K562 (cell line): ENCODE data around the gene BAG5. TPM values are rescaled to one million over a fixed set of nuclear protein-coding genes. Genes with fewer than 3 reads are reported as not detected.
A peak's percentile ranks its signal among the peaks of the same experiment; 100 is the strongest.

Experiments used
- L3MBTL2 ChIP-seq: fragments of 450-650 bp; IDR thresholded peaks from 2 replicates; pipeline ENCODE4 v1.6.1; 2016; ENCODE audit warnings: mild to moderate bottlenecking, moderate library complexity
- RCOR1 ChIP-seq, 2 experiments: IDR thresholded peaks; 2 replicates each; pipeline ENCODE4 v1.6.1; 2012; ENCODE audit warnings: low read depth in 2 of 2, low read length in 2 of 2, borderline replicate concordance in 1 of 2, improper control_type of control experiment in 1 of 2
- TAL1 ChIP-seq: fragments of 450-650 bp; IDR thresholded peaks from 2 replicates; pipeline ENCODE4 v1.6.1; 2016; ENCODE audit warnings: mild to moderate bottlenecking
- TOE1 ChIP-seq, 2 experiments: fragments of 450-650 bp in 1 of 2; sonication (generic) in 1 of 2; formaldehyde crosslinking in 1 of 2; IDR thresholded peaks; 2 replicates each; pipeline versions ENCODE4 v1.7.1 to v1.8.0; 2016 to 2022; ENCODE audit warnings: borderline replicate concordance in 2 of 2, mild to moderate bottlenecking in 2 of 2, antibody characterized with exemption in 1 of 2, inconsistent platforms in 1 of 2, low read depth in 1 of 2, missing genetic modification reagents in 1 of 2, moderate library complexity in 1 of 2
- polyA plus RNA-seq, 8 experiments: library from polyadenylated mRNA; depleted of rRNA in 4 of 8; stranded (reverse) in 5 of 8; unstranded in 3 of 8; fragments of >200 nt; fragmentation: Nextera tagmentation in 2 of 8; fragmentation: Illumina TruSeq in 1 of 8; extraction: Ambion mirVana in 2 of 8; extraction: Trizol in 1 of 8; gene quantifications; 2 replicates each; pipeline versions ENCODE4 v1.2.1 to v1.2.3, GENCODE V29; 2011 to 2014; ENCODE audit warnings: inconsistent platforms in 1 of 8, missing spikeins in 1 of 8
- total RNA-seq, 7 experiments: library from RNA; depleted of rRNA in 6 of 7; stranded (reverse); fragments of >200 nt in 6 of 7; fragmentation: Illumina TruSeq in 2 of 7; extraction: Trizol in 2 of 7; gene quantifications; 2 replicates each; pipeline versions ENCODE4 v1.2.1 to v1.2.3, GENCODE V29; 2011 to 2021; ENCODE audit warnings: low replicate concordance in 1 of 7
- TF ChIP-seq, protein P1 (sequence below), 2 experiments: fragments of 450-650 bp; IDR thresholded peaks; 2 replicates each; pipeline ENCODE4 v1.6.1; 2018; ENCODE audit warnings: mild to moderate bottlenecking in 2 of 2, low read depth in 1 of 2; ENCODE audit not compliant: partially characterized antibody in 2 of 2
- TF ChIP-seq, protein P2 (sequence below), 2 experiments: fragments of 450-650 bp; formaldehyde crosslinking in 1 of 2; IDR thresholded peaks; 2 replicates each; pipeline versions ENCODE4 v1.4.0 to v1.6.1; 2014 to 2020; ENCODE audit warnings: mild to moderate bottlenecking in 2 of 2, borderline replicate concordance in 1 of 2, low read depth in 1 of 2
- TF ChIP-seq, protein P3 (sequence below): IDR thresholded peaks from 3 replicates; pipeline ENCODE4 v1.6.1; 2011; ENCODE audit warnings: borderline replicate concordance, mild to moderate bottlenecking, moderate library complexity; ENCODE audit not compliant: insufficient read length; ENCODE audit errors: extremely low read depth
- TF ChIP-seq, protein P4 (sequence below): fragments of 250-450 bp; sonication (Bioruptor Pico); IDR thresholded peaks from 2 replicates; pipeline ENCODE4 v1.8.0; 2022; ENCODE audit warnings: moderate library complexity, mild to moderate bottlenecking, inconsistent platforms

The BAG5 gene
- total and polyA plus RNA-seq, 9 of the 15 experiments (the other 6 are each of a cell fraction or from before 2014, with no cell fraction given), result 7.9 to 21.4 (median 13.2) TPM

DNA sequence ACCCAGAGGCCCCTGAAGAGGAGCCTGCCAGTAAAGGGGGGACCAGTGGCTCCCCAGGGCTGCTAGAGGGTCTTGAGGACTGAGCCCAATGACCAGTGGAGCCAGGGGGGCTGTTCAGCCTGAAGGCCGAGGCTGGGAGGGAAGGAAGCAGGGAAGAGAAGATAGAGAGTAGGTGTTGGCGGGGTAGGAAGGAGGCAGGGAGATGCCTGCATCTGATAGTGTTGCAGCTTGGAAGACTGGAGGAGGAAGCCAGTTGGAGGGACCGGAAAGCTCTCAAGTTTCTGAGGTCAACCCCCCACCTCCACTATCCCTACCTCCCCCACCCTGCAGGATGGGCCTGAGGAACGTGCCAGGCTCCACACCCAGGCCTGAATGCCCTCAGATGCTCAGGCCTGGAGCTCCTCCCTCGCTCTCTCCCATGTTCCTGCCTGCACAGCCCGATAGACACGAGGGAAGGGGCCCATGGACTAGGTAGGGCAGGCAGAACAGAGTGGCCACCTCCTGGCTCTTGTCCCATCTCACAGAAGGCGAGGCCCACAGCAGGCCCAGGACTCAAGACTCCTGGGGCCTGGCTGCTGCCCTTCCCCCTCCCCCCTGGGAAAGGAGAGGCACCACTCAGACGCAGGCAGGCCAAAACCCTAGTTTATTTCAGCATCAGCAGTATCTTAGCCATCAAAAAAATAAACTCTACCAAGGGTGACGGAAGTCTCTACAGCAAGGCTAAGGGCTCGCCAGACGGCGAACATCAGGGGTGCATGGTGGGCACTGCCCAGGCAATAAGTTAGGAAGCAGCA, 43.2 kb downstream of the BAG5 start (continued):
- TF ChIP-seq, protein P1, sequence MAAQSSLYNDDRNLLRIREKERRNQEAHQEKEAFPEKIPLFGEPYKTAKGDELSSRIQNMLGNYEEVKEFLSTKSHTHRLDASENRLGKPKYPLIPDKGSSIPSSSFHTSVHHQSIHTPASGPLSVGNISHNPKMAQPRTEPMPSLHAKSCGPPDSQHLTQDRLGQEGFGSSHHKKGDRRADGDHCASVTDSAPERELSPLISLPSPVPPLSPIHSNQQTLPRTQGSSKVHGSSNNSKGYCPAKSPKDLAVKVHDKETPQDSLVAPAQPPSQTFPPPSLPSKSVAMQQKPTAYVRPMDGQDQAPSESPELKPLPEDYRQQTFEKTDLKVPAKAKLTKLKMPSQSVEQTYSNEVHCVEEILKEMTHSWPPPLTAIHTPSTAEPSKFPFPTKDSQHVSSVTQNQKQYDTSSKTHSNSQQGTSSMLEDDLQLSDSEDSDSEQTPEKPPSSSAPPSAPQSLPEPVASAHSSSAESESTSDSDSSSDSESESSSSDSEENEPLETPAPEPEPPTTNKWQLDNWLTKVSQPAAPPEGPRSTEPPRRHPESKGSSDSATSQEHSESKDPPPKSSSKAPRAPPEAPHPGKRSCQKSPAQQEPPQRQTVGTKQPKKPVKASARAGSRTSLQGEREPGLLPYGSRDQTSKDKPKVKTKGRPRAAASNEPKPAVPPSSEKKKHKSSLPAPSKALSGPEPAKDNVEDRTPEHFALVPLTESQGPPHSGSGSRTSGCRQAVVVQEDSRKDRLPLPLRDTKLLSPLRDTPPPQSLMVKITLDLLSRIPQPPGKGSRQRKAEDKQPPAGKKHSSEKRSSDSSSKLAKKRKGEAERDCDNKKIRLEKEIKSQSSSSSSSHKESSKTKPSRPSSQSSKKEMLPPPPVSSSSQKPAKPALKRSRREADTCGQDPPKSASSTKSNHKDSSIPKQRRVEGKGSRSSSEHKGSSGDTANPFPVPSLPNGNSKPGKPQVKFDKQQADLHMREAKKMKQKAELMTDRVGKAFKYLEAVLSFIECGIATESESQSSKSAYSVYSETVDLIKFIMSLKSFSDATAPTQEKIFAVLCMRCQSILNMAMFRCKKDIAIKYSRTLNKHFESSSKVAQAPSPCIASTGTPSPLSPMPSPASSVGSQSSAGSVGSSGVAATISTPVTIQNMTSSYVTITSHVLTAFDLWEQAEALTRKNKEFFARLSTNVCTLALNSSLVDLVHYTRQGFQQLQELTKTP (IDR thresholded peaks at IDR 0.05; ENCODE audit: low read depth in 1 of 2, partially characterized antibody in 2 of 2), result no peak
- peak; percentile 34; the same call in 1 of the 2 replicates for TF ChIP-seq L3MBTL2
- TF ChIP-seq, protein P2, sequence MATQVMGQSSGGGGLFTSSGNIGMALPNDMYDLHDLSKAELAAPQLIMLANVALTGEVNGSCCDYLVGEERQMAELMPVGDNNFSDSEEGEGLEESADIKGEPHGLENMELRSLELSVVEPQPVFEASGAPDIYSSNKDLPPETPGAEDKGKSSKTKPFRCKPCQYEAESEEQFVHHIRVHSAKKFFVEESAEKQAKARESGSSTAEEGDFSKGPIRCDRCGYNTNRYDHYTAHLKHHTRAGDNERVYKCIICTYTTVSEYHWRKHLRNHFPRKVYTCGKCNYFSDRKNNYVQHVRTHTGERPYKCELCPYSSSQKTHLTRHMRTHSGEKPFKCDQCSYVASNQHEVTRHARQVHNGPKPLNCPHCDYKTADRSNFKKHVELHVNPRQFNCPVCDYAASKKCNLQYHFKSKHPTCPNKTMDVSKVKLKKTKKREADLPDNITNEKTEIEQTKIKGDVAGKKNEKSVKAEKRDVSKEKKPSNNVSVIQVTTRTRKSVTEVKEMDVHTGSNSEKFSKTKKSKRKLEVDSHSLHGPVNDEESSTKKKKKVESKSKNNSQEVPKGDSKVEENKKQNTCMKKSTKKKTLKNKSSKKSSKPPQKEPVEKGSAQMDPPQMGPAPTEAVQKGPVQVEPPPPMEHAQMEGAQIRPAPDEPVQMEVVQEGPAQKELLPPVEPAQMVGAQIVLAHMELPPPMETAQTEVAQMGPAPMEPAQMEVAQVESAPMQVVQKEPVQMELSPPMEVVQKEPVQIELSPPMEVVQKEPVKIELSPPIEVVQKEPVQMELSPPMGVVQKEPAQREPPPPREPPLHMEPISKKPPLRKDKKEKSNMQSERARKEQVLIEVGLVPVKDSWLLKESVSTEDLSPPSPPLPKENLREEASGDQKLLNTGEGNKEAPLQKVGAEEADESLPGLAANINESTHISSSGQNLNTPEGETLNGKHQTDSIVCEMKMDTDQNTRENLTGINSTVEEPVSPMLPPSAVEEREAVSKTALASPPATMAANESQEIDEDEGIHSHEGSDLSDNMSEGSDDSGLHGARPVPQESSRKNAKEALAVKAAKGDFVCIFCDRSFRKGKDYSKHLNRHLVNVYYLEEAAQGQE (IDR thresholded peaks at IDR 0.05; ENCODE audit: borderline replicate concordance), result no peak
- TF ChIP-seq, protein P2 (CRISPR knock-in tag; IDR thresholded peaks at IDR 0.05; ENCODE audit: low read depth), result no peak; the same call in 1 of the 2 replicates
- TF ChIP-seq, protein P3, sequence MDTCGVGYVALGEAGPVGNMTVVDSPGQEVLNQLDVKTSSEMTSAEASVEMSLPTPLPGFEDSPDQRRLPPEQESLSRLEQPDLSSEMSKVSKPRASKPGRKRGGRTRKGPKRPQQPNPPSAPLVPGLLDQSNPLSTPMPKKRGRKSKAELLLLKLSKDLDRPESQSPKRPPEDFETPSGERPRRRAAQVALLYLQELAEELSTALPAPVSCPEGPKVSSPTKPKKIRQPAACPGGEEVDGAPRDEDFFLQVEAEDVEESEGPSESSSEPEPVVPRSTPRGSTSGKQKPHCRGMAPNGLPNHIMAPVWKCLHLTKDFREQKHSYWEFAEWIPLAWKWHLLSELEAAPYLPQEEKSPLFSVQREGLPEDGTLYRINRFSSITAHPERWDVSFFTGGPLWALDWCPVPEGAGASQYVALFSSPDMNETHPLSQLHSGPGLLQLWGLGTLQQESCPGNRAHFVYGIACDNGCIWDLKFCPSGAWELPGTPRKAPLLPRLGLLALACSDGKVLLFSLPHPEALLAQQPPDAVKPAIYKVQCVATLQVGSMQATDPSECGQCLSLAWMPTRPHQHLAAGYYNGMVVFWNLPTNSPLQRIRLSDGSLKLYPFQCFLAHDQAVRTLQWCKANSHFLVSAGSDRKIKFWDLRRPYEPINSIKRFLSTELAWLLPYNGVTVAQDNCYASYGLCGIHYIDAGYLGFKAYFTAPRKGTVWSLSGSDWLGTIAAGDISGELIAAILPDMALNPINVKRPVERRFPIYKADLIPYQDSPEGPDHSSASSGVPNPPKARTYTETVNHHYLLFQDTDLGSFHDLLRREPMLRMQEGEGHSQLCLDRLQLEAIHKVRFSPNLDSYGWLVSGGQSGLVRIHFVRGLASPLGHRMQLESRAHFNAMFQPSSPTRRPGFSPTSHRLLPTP, result no peak
- TF ChIP-seq RCOR1 (IDR thresholded peaks at IDR 0.05; ENCODE audit: borderline replicate concordance in 1 of 2, low read depth in 2 of 2, low read length in 2 of 2), result peak in 1 of 2 experiments; percentile 69; a peak in 2 of 4 replicates
- no peak for TF ChIP-seq TAL1
- TF ChIP-seq TOE1 (IDR thresholded peaks at IDR 0.05; ENCODE audit: borderline replicate concordance), result no peak
- TF ChIP-seq TOE1 (CRISPR knock-in tag; IDR thresholded peaks at IDR 0.05; ENCODE audit: borderline replicate concordance, low read depth), result no peak
- TF ChIP-seq, protein P4, sequence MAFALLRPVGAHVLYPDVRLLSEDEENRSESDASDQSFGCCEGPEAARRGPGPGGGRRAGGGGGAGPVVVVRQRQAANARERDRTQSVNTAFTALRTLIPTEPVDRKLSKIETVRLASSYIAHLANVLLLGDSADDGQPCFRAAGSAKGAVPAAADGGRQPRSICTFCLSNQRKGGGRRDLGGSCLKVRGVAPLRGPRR (CRISPR knock-in tag), result no peak
